HG03571 (cell line): ENCODE results near the gene SPATA24.
"Not testable (repeated sequence)": the region's sequence is repeated elsewhere in the genome, so short reads cannot be mapped to it uniquely, and the experiment has no call there.

Experiments
- ATAC-seq: cut with Tn5 transposase; IDR thresholded peaks from one replicate; pipeline ENCODE4 v1.9.1; 2021; ENCODE audit not compliant: unreplicated experiment

The SPATA24 gene

DNA sequence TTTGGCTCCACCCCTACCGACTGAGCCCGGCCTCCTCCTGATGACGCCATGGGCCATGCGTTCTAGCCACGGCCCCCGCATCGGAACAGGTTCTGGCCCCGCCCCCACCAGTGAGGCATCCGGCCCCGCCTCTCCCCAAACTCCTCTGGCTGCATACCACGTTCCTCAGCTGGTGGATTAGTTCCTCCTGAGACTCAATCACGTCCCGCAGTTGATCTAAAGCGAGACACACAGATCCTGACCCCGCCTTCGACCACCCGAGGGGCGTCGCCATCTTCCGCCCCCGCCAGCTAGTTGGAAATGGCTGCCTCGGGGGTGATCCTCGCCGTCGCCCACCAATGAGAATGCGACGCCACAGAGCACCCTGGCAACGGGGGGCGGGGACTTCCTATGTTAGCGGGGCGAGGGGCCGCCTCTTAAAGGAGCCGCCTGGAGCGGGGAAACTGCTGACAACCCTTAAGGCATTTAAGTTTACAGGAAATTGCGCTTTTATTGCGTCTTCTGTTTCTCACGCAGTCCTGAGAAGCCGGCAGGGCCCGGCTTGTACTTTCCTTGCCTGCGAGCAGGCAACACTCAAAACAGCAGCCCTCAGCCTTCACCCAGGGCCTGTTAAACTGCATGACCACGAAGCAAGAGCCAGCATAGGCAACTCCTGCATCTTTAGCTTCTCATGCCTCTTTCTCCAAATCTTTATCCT lies at the start of gene SPATA24:
Gene SPATA24, minus strand, starts transcription at position 303 of the 697 bp plus-strand sequence. Its CDS starts 29 bp downstream, at position 274.
- peak; percentile 86 for ATAC-seq

DNA sequence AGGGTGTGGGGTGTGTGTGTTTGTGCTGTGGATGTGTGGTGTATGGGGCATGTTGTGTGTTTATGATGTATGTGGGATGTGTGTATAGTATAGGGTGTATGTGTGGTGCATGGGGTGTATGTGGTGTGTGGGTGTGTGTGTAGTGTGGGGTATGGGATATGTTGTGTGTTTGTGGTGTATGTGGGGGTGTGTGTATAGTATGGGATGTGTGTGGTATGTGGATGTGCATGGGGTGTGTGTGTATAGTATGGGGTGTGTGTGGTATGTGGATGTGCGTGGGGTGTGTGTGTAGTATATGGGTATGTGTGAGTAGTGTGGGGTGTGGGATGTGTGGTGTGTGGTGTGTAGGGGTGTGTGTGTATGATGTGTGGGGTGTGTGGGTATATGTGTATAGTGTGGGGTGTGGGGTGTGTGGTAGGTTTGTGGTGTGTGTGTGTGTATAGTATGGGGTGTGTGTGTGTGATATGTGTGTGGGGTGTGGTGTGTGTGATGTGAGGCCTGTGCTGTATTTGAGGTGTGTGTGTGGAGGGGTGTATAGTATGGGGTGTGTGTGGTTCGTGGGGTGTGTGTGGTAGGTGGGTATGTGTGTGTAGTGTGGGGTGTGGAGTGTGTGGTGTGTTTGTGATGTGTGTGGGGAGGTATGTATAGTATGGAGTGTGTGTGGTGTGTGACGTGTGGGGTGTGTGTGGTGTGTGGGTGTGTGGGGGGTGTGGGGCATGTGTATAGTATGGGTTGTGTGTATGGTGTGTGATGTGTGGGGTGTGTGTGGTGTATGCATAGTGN lies 48.2 kb upstream of the SPATA24 start:
- no peak for ATAC-seq

DNA sequence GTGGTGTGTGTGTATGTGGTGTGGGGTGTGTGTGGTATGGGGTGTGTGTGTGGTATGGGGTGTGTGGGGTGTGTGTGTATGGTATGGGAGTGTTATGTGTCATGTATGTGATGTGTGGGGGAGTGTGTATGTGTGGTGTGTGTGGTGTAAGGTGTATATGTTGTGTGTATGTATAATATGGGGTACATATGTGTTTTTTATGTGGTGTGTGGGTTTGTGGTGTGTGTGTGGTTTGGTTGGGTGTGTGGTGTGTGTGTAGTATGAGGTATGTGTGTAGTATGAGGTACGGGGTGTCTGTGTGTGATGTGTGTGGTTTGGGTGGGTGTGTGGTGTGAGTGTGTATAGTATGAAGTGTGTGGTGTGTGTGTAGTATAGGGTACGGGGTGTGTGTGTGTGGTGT lies 47.3 kb upstream of the SPATA24 start:
- no peak for ATAC-seq

DNA sequence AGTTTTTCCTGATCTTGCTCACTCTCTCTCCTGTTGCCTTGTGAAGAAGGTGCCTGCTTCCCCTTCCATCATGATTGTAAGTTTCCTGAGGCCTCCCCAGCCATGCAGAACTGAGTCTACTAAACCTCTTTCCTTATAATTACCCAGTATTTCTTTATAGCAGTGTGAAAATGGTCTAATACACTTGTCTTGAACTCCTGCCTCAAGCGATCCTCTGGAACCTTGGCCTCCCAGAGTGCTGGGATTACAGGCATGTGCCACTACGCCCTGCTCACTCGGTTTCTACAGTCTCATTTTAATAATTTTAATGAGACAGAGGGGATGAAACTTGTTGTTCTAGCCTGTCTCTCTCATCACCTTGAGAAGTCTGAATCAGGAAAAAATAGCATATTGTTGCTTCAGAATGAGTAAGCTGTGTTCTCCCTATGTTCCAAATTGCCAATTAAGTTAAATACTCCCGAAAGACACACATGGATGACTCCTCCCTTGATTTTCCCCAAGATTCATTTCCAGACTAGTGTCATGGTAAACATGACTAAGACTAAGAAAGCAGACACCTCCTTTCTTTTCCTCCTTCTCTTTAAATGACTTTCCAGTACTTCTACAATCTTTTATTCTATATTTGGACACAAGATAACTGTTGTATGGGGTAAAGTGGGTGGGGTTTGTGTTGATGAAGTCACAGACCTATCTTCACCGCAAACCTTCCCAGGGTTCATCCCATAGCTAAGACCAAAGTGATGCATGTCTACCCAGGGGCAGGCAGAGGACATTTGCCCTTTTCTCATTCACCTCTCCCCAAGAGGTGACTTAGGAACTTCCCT lies 43.3 kb upstream of the SPATA24 start:
- no peak for ATAC-seq

- ATAC-seq: no peak
Measured at GRCh38 chr5:139445325-139446170, 41.7 kb upstream of the SPATA24 start.

DNA sequence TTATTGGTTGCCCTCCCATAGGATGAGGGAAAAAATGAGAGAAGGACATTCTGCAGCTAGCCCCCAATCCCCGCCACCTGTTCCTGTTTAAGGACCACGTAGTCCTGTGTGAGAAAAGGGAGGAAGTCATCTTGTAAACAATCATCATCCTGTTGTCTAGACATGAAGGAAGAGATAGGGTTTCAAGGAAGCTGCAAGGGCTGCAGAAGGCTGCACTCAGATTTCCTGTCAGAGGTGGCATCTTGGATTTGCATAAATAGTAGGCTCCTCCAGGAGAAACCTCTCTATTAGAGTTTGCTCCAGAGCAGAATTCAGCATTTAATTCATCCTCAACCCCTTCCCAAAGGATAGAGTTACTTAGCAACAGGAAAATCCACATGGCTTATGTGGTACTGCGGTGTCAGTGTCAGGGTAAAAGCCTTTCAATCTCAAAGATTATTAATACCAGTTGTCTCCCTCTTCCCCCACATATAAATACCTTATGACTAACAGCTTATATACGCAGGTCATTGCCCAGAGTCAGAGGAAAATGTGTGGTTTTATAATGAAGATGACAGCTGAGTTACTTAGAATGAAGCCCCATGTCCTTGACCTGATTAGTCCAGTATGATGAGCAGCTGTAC lies 40.1 kb upstream of the SPATA24 start:
- ATAC-seq: no peak

DNA sequence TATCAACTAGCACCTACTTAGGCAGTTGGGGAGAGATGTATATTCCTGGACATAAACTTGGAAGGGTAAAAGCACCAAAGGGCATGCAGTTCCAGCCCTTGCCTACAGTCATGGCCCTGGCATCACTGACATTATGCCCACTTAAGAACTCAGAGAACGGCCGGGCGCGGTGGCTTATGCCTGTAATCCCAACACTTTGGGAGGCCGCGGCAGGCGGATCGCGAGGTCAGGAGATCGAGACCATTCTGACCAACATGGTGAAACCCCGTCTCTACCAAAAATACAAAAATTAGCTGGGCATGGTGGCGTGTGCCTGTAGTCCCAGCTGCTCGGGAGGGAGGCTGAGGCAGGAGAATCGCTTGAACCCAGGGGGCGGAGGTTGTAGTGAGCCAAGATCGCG lies 36.5 kb upstream of the SPATA24 start:
- ATAC-seq: not testable (repeated sequence)

GRCh38 chr5:139439013-139439903 lies 35.4 kb upstream of the SPATA24 start, which contains the start of gene DNAJC18:
TSS of gene DNAJC18 (minus strand) at chr5:139439525. CDS start at chr5:139439445, 80 bp downstream.
- peak; percentile 90 for ATAC-seq

- ATAC-seq: no peak
Measured at GRCh38 chr5:139438707-139439012, 34.8 kb upstream of the SPATA24 start.

- ATAC-seq: no peak
Measured at GRCh38 chr5:139435676-139436075, 31.8 kb upstream of the SPATA24 start.

GRCh38 chr5:139431706-139432105 lies 27.8 kb upstream of the SPATA24 start:
- no peak for ATAC-seq

- no peak for ATAC-seq
Measured at GRCh38 chr5:139430015-139430414, 26.1 kb upstream of the SPATA24 start.

DNA sequence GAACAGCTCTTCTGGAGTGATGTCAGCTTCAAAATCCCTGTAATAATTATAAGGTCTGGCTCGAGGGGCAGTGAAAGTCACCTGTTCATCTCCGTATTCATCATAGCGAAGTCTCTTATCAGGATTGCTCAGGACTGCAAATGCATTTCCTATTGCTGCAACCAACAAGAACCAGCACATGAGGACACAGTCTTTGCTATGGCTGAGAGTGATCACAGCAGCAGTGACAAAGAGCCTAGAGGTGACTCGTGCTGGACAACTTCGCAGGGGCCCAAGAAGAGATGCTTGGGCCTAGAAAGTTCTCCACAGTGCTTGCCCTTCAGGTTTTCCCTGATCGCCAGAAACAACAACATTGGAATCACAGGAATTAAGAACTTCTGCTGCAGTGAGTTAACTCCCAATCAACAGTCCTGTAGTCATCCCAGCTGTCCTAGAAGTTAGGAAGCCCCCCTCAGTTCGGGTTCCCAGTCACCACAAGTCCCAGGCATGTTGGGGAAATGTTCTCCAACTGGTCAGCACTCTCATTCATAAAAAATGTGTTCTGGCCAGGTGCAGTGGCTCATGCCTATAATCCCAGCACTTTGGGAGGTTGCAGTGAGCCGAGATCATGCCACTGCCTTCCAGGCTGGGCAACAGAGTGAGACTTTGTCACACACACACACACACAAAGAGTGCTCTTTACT lies 22.5 kb upstream of the SPATA24 start:
- ATAC-seq: no peak

GRCh38 chr5:139425497-139425896 lies 21.6 kb upstream of the SPATA24 start:
- ATAC-seq: no peak

GRCh38 chr5:139422307-139422893 lies 18.5 kb upstream of the SPATA24 start:
- no peak for ATAC-seq

GRCh38 chr5:139419226-139420192 lies 15.6 kb upstream of the SPATA24 start:
- ATAC-seq: no peak

GRCh38 chr5:139418793-139419192 lies 14.9 kb upstream of the SPATA24 start:
- no peak for ATAC-seq
